Prostate gland (tissue), 2 donors: ENCODE data around the gene RAI2.

Experiments
- CTCF ChIP-seq, 4 experiments: fragments of 200-600 bp in 2 of 4; fragments of 450-650 bp in 2 of 4; sonication (generic) in 2 of 4; IDR thresholded peaks; 1 replicate in 3 of 4; 2 replicates in 1 of 4; pipeline ENCODE4 v1.5.1; 2016 to 2019; ENCODE audit warnings: antibody characterized with exemption in 4 of 4, mild to moderate bottlenecking in 2 of 4, moderate library complexity in 2 of 4
- POLR2A ChIP-seq: fragments of 450-650 bp; IDR thresholded peaks from one replicate; pipeline ENCODE4 v1.6.1; 2016; ENCODE audit warnings: antibody characterized with exemption, mild to moderate bottlenecking

GRCh38 chrX:17860811-17861488 is at the start of gene RAI2:
- no peak for TF ChIP-seq CTCF (IDR thresholded peaks at IDR 0.05)
- TF ChIP-seq POLR2A = no peak
